Measurements from ENCODE around the gene TRMT112. TPM values are rescaled to one million over a fixed set of nuclear protein-coding genes. Genes with fewer than 3 reads are reported as not detected.

Gene TRMT112
- total RNA-seq, 3 donors from 2014 or later (not counting 1 experiment from before 2014, with no cell fraction given): 98.4 to 106 (median 105) TPM

GRCh38 chr11:64322925-64323260 lies 5.5 kb upstream of the TRMT112 start:
- no peaks in the 10 kb centered on the region for H3K27me3 Mint-ChIP-seq (ENCODE audit: low read depth in 2 of 2)
- TF ChIP-seq CTCF (IDR thresholded peaks at IDR 0.05): no peak
- WGBS (ENCODE audit: insufficient coverage): 86% methylated on average over 7 of the region's 7 CpGs
- no peak overlapping the region for H3K4me3 ChIP-seq (ENCODE audit: low read length)
- peaks cover 30 to 38% of the 10 kb centered on the region in 2 donors for H3K4me1 Mint-ChIP-seq
- H3K36me3 Mint-ChIP-seq: no peaks in the 10 kb centered on the region
- no peaks in the 10 kb centered on the region for H3K9me3 Mint-ChIP-seq
- H3K4me1 ChIP-seq (ENCODE audit: control insufficient read depth, insufficient read depth, low read length): peaks cover 17% of the 10 kb centered on the region
- peaks cover 16% of the 10 kb centered on the region for H3K36me3 ChIP-seq (ENCODE audit: control insufficient read depth, insufficient read depth, low read length)
- H3K27me3 ChIP-seq (ENCODE audit: control insufficient read depth, insufficient read depth, low read length): no peaks in the 10 kb centered on the region
- intact Hi-C loops (cut with micrococcal nuclease): no loop called here
- no peak for DNase-seq
- H3K4me3 Mint-ChIP-seq: no peak overlapping the region
- H3K9me3 ChIP-seq (ENCODE audit: control insufficient read depth, insufficient read depth, low read length): no peaks in the 10 kb centered on the region
- H3K27ac ChIP-seq (ENCODE audit: low read length): no peak overlapping the region
- H3K27ac Mint-ChIP-seq: no peak overlapping the region
- no peak for ATAC-seq

- ATAC-seq: no peak
- no peak for DNase-seq
- Histone ChIP-seq H3K27ac (ENCODE audit: low read length) (no peak overlapping the region), H3K4me1 (ENCODE audit: control insufficient read depth, insufficient read depth, low read length) (peaks cover 25% of the 10 kb centered on the region), H3K4me3 (ENCODE audit: low read length) (no peak overlapping the region), H3K27me3 (ENCODE audit: control insufficient read depth, insufficient read depth, low read length) (no peaks in the 10 kb centered on the region), H3K36me3 (ENCODE audit: control insufficient read depth, insufficient read depth, low read length) (peaks cover 16% of the 10 kb centered on the region), H3K9me3 (ENCODE audit: control insufficient read depth, insufficient read depth, low read length) (no peaks in the 10 kb centered on the region)
- Mint-ChIP-seq H3K36me3 (no peaks in the 10 kb centered on the region), H3K27me3 (ENCODE audit: low read depth in 2 of 2) (no peaks in the 10 kb centered on the region), H3K4me1 (peaks cover 44 to 47% of the 10 kb centered on the region in 2 donors), H3K27ac (peak overlapping the region in 1 of 2 donors; percentile 99), H3K9me3 (no peaks in the 10 kb centered on the region), H3K4me3 (no peak overlapping the region)
- intact Hi-C loops (cut with micrococcal nuclease): no loop called here
- TF ChIP-seq CTCF (IDR thresholded peaks at IDR 0.05): no peak
- WGBS (ENCODE audit: insufficient coverage): 96% methylated on average over 5 of the region's 5 CpGs
Observed at GRCh38 chr11:64321533-64321932, 4.2 kb upstream of the TRMT112 start.

GRCh38 chr11:64321026-64321425 lies 3.7 kb upstream of the TRMT112 start:
- intact Hi-C loops (cut with micrococcal nuclease): no loop called here
- WGBS (ENCODE audit: insufficient coverage): 93% methylated on average over 5 of the region's 5 CpGs
- no peak for TF ChIP-seq CTCF (IDR thresholded peaks at IDR 0.05)

GRCh38 chr11:64320556-64320955 lies 3.2 kb upstream of the TRMT112 start:
- WGBS (ENCODE audit: insufficient coverage): 100% methylated on average over 7 of the region's 7 CpGs
- Histone ChIP-seq H3K27me3 (ENCODE audit: control insufficient read depth, insufficient read depth, low read length) (no peaks in the 10 kb centered on the region), H3K4me3 (ENCODE audit: low read length) (no peak overlapping the region), H3K4me1 (ENCODE audit: control insufficient read depth, insufficient read depth, low read length) (peaks cover 30% of the 10 kb centered on the region), H3K9me3 (ENCODE audit: control insufficient read depth, insufficient read depth, low read length) (no peaks in the 10 kb centered on the region), H3K27ac (ENCODE audit: low read length) (no peak overlapping the region), H3K36me3 (ENCODE audit: control insufficient read depth, insufficient read depth, low read length) (peaks cover 17% of the 10 kb centered on the region)
- ATAC-seq: no peak
- Mint-ChIP-seq H3K36me3 (no peaks in the 10 kb centered on the region), H3K4me3 (peak overlapping the region; percentile 28), H3K27me3 (ENCODE audit: low read depth in 2 of 2) (no peaks in the 10 kb centered on the region), H3K27ac (peak overlapping the region; percentile 26 to 99), H3K4me1 (peaks cover 46 to 51% of the 10 kb centered on the region in 2 donors), H3K9me3 (no peaks in the 10 kb centered on the region)
- DNase-seq: no peak
- intact Hi-C loops (cut with micrococcal nuclease): no loop called here
- TF ChIP-seq CTCF (IDR thresholded peaks at IDR 0.05): no peak

More at GRCh38 chr11:64321026-64321425, 3.7 kb upstream of the TRMT112 start:
- Mint-ChIP-seq H3K27me3 (ENCODE audit: low read depth in 2 of 2) (no peaks in the 10 kb centered on the region), H3K36me3 (no peaks in the 10 kb centered on the region), H3K9me3 (no peaks in the 10 kb centered on the region), H3K4me1 (peaks cover 46 to 51% of the 10 kb centered on the region in 2 donors), H3K27ac (peak overlapping the region; percentile 26 to 99), H3K4me3 (no peak overlapping the region)
- no peaks in the 10 kb centered on the region for H3K9me3 ChIP-seq (ENCODE audit: control insufficient read depth, insufficient read depth, low read length)
- H3K27me3 ChIP-seq (ENCODE audit: control insufficient read depth, insufficient read depth, low read length): no peaks in the 10 kb centered on the region
- H3K36me3 ChIP-seq (ENCODE audit: control insufficient read depth, insufficient read depth, low read length): peaks cover 16% of the 10 kb centered on the region
- H3K4me3 ChIP-seq (ENCODE audit: low read length): no peak overlapping the region
- H3K27ac ChIP-seq (ENCODE audit: low read length): no peak overlapping the region
- no peak for DNase-seq
- H3K4me1 ChIP-seq (ENCODE audit: control insufficient read depth, insufficient read depth, low read length): peaks cover 30% of the 10 kb centered on the region
- no peak for ATAC-seq
